H9 (cell line): ENCODE results near the gene MGLL. TPM values are rescaled to one million over a fixed set of nuclear protein-coding genes. Genes with fewer than 3 reads are reported as not detected.

Experiments
- DNase-seq: peaks from one replicate; pipeline ENCODE4 v3.0.0-alpha.2; 2017
- H2AFZ ChIP-seq: one replicate; pipeline ENCODE4 v1.6.1; 2013; ENCODE audit warnings: mild to moderate bottlenecking, low read length, control low read depth, moderate library complexity
- H2AK5ac ChIP-seq: 2 replicates; pipeline ENCODE4 v1.6.1; 2013; ENCODE audit warnings: low read length, control low read depth, mixed read lengths; ENCODE audit not compliant: insufficient read length
- H2BK120ac ChIP-seq: one replicate; pipeline ENCODE4 v1.6.1; 2013; ENCODE audit warnings: low read depth, mild to moderate bottlenecking, low read length, control low read depth, inconsistent platforms; ENCODE audit not compliant: poor library complexity, severe bottlenecking
- H2BK12ac ChIP-seq: 2 replicates; pipeline ENCODE4 v1.6.1; 2013; ENCODE audit warnings: low read length, control low read depth, mixed read lengths, low read depth; ENCODE audit not compliant: insufficient read length
- H2BK15ac ChIP-seq: 2 replicates; pipeline ENCODE4 v1.6.1; 2013; ENCODE audit warnings: low read depth, low read length, control low read depth
- H2BK20ac ChIP-seq: one replicate; pipeline ENCODE4 v1.6.1; 2013; ENCODE audit warnings: low read depth, mild to moderate bottlenecking, low read length, control low read depth, inconsistent platforms; ENCODE audit not compliant: poor library complexity, severe bottlenecking
- H2BK5ac ChIP-seq: 2 replicates; pipeline ENCODE4 v1.6.1; 2013; ENCODE audit warnings: low read length, control low read depth, mixed read lengths; ENCODE audit not compliant: insufficient read length
- H3K14ac ChIP-seq: 2 replicates; pipeline ENCODE4 v1.6.1; 2013; ENCODE audit warnings: low read length, control low read depth; ENCODE audit not compliant: insufficient read depth
- H3K18ac ChIP-seq: 2 replicates; pipeline ENCODE4 v1.6.1; 2013; ENCODE audit warnings: low read depth, mild to moderate bottlenecking, mixed read lengths, low read length, control low read depth; ENCODE audit not compliant: insufficient read length
- H3K23ac ChIP-seq: 2 replicates; pipeline ENCODE4 v1.6.1; 2013; ENCODE audit warnings: low read length, control low read depth, mixed read lengths, low read depth; ENCODE audit not compliant: insufficient read length
- H3K23me2 ChIP-seq: 2 replicates; pipeline ENCODE4 v1.6.1; 2013; ENCODE audit warnings: low read depth, mild to moderate bottlenecking, mixed read lengths, low read length, control low read depth; ENCODE audit not compliant: insufficient read length, poor library complexity, severe bottlenecking
- H3K27ac ChIP-seq: 2 replicates; pipeline ENCODE4 v1.5.1; 2013; ENCODE audit warnings: low read length, control low read depth, mixed read lengths, low read depth; ENCODE audit not compliant: insufficient read length
- H3K27me3 ChIP-seq: 2 replicates; pipeline ENCODE4 v1.6.1; 2013; ENCODE audit warnings: low read length, control low read depth, inconsistent platforms; ENCODE audit not compliant: insufficient read depth
- H3K4ac ChIP-seq: 2 replicates; pipeline ENCODE4 v1.6.1; 2013; ENCODE audit warnings: low read depth, mild to moderate bottlenecking, control low read depth, inconsistent platforms, low read length, moderate library complexity
- H3K4me1 ChIP-seq: 2 replicates; pipeline ENCODE4 v1.6.1; 2013; ENCODE audit warnings: low read length, control low read depth, inconsistent platforms; ENCODE audit not compliant: insufficient read depth
- H3K4me2 ChIP-seq: 2 replicates; pipeline ENCODE4 v1.6.1; 2013; ENCODE audit warnings: low read length, control low read depth, mixed read lengths; ENCODE audit not compliant: insufficient read length, insufficient read depth
- H3K56ac ChIP-seq: 2 replicates; pipeline ENCODE4 v1.6.1; 2013; ENCODE audit warnings: low read depth, mild to moderate bottlenecking, mixed read lengths, low read length, control low read depth; ENCODE audit not compliant: insufficient read length
- H3K79me1 ChIP-seq: 2 replicates; pipeline ENCODE4 v1.6.1; 2013; ENCODE audit warnings: low read depth, mild to moderate bottlenecking, moderate library complexity, low read length, control low read depth, inconsistent platforms; ENCODE audit not compliant: insufficient read depth, poor library complexity, severe bottlenecking
- H3K79me2 ChIP-seq: 2 replicates; pipeline ENCODE4 v1.6.1; 2013; ENCODE audit warnings: low read length, control low read depth, inconsistent platforms; ENCODE audit not compliant: insufficient read depth
- H3K9ac ChIP-seq: 2 replicates; pipeline ENCODE4 v1.6.1; 2013; ENCODE audit warnings: low read length, control low read depth, mixed read lengths; ENCODE audit not compliant: insufficient read length; ENCODE audit errors: extremely low read depth
- H3K9me3 ChIP-seq: one replicate; pipeline ENCODE4 v1.6.1; 2013; ENCODE audit warnings: low read depth, low read length, inconsistent platforms; ENCODE audit not compliant: control insufficient read depth
- H3T11ph ChIP-seq: one replicate; pipeline ENCODE4 v1.6.1; 2013; ENCODE audit warnings: mild to moderate bottlenecking, low read length, control low read depth, inconsistent platforms
- H4K20me1 ChIP-seq: one replicate; pipeline ENCODE4 v1.6.1; 2013; ENCODE audit not compliant: control insufficient read depth, insufficient read length, insufficient read depth
- H4K5ac ChIP-seq: 2 replicates; pipeline ENCODE4 v1.6.1; 2013; ENCODE audit warnings: low read depth, mild to moderate bottlenecking, mixed read lengths, low read length, control low read depth; ENCODE audit not compliant: insufficient read length
- H4K8ac ChIP-seq: replicated peaks from 2 replicates; pipeline ENCODE4 v1.6.1; 2013; ENCODE audit warnings: low read length, control low read depth, mixed read lengths, low read depth; ENCODE audit not compliant: insufficient read length
- H4K91ac ChIP-seq: 2 replicates; pipeline ENCODE4 v1.6.1; 2013; ENCODE audit warnings: low read depth, mild to moderate bottlenecking, moderate library complexity, mixed read lengths, low read length, control low read depth; ENCODE audit not compliant: insufficient read length
- H3K27ac Mint-ChIP-seq, 3 experiments: 2 replicates in 2 of 3; 3 replicates in 1 of 3; pipeline ENCODE4 v1.8.0; 2020 to 2021; ENCODE audit warnings: mixed read lengths in 3 of 3, mild to moderate bottlenecking in 1 of 3, moderate library complexity in 1 of 3
- H3K27me3 Mint-ChIP-seq: 2 replicates; pipeline ENCODE4 v1.8.0; 2021; ENCODE audit warnings: low read depth, mild to moderate bottlenecking, moderate library complexity, mixed read lengths
- H3K36me3 Mint-ChIP-seq, 3 experiments: 2 replicates in 2 of 3; 3 replicates in 1 of 3; pipeline ENCODE4 v1.8.0; 2020 to 2021; ENCODE audit warnings: low read depth in 3 of 3, mixed read lengths in 3 of 3; ENCODE audit not compliant: insufficient read depth in 1 of 3
- H3K4me1 Mint-ChIP-seq, 2 experiments: 2 replicates each; pipeline ENCODE4 v1.8.0; 2020; ENCODE audit warnings: mixed read lengths in 2 of 2
- H3K4me3 Mint-ChIP-seq, 2 experiments: 2 replicates in 1 of 2; 3 replicates in 1 of 2; pipeline ENCODE4 v1.8.0; 2020 to 2021; ENCODE audit warnings: mild to moderate bottlenecking in 2 of 2, mixed read lengths in 2 of 2, moderate library complexity in 1 of 2
- H3K9me3 Mint-ChIP-seq, 2 experiments: 2 replicates in 1 of 2; 3 replicates in 1 of 2; pipeline ENCODE4 v1.8.0; 2020; ENCODE audit warnings: mild to moderate bottlenecking in 2 of 2, mixed read lengths in 2 of 2, moderate library complexity in 1 of 2
- CTCF ChIP-seq: fragments of 200-600 bp; sonication (generic); conservative IDR thresholded peaks from 3 replicates; pipeline ENCODE4 v1.8.0; 2021; ENCODE audit warnings: antibody characterized with exemption, mild to moderate bottlenecking
- WGBS: extraction: QIAGEN DNeasy Blood & Tissue Kit; methylation state at CpG from one replicate; pipeline ENCODE4 v1.1.7; 2013; ENCODE audit warnings: missing lambda C conversion rate, low lambda C conversion rate, mixed read lengths; ENCODE audit not compliant: insufficient read length; ENCODE audit errors: extremely low coverage; 5-methylcytosine and 5-hydroxymethylcytosine counted together
- total RNA-seq: library from RNA; stranded (reverse); gene quantifications from 2 replicates; pipeline ENCODE4 v1.2.1, GENCODE V29; 2021

The MGLL gene
- total RNA-seq, 1 experiment from 2014 or later, result 0.11 TPM

- H4K91ac ChIP-seq, result no peak overlapping the region
- no peaks in the 10 kb centered on the region for H3K36me3 Mint-ChIP-seq
- no peak overlapping the region for H2BK20ac ChIP-seq
- no peaks in the 10 kb centered on the region for H3K23me2 ChIP-seq
- no peak overlapping the region for H3K4me3 Mint-ChIP-seq
- no peaks in the 10 kb centered on the region for H4K20me1 ChIP-seq
- no peak for DNase-seq
- no peaks in the 10 kb centered on the region for H3K27me3 ChIP-seq
- H3K27ac ChIP-seq, result no peak overlapping the region
- H3T11ph ChIP-seq, result no peak overlapping the region
- no peak overlapping the region for H3K23ac ChIP-seq
- no peak overlapping the region for H2BK120ac ChIP-seq
- H3K9me3 Mint-ChIP-seq, result no peaks in the 10 kb centered on the region; a peak in 1 of 5 replicates
- H3K4ac ChIP-seq, result no peak overlapping the region
- no peaks in the 10 kb centered on the region for H3K79me1 ChIP-seq
- WGBS, result no CpG with 5 or more reads among the region's 5 CpGs
- no peaks in the 10 kb centered on the region for H3K4me1 ChIP-seq
- no peaks in the 10 kb centered on the region for H3K9me3 ChIP-seq
- no peak overlapping the region for H2BK12ac ChIP-seq
- no peak overlapping the region for H2AK5ac ChIP-seq
- no peaks in the 10 kb centered on the region for H3K79me2 ChIP-seq
- H3K9ac ChIP-seq, result no peak overlapping the region
- H2AFZ ChIP-seq, result no peak overlapping the region
- no peak for TF ChIP-seq CTCF
- H3K56ac ChIP-seq, result no peak overlapping the region
- H3K27me3 Mint-ChIP-seq, result peaks cover 5% of the 10 kb centered on the region
- no peak overlapping the region for H2BK5ac ChIP-seq
- H3K4me1 Mint-ChIP-seq, result peaks cover 8 to 10% of the 10 kb centered on the region in 2 experiments; a peak in 3 of 4 replicates
- no peak overlapping the region for H4K8ac ChIP-seq
- no peak overlapping the region for H3K4me2 ChIP-seq
- no peak overlapping the region for H3K14ac ChIP-seq
- H4K5ac ChIP-seq, result no peak overlapping the region
- H2BK15ac ChIP-seq, result no peak overlapping the region
- no peak overlapping the region for H3K18ac ChIP-seq
- H3K27ac Mint-ChIP-seq, result no peak overlapping the region
Measured at GRCh38 chr3:127858937-127859336, 36.6 kb upstream of the MGLL start.
